GM21528 (cell line): ENCODE results near the gene NAA35.
"Not testable (repeated sequence)": the region's sequence is repeated elsewhere in the genome, so short reads cannot be mapped to it uniquely, and the experiment has no call there.

ENCODE experiments used
- ATAC-seq: cut with Tn5 transposase; IDR thresholded peaks from one replicate; pipeline ENCODE4 v1.9.1; 2021; ENCODE audit warnings: mild to moderate bottlenecking, moderate library complexity; ENCODE audit not compliant: unreplicated experiment, low FRiP score

NAA35 gene

DNA sequence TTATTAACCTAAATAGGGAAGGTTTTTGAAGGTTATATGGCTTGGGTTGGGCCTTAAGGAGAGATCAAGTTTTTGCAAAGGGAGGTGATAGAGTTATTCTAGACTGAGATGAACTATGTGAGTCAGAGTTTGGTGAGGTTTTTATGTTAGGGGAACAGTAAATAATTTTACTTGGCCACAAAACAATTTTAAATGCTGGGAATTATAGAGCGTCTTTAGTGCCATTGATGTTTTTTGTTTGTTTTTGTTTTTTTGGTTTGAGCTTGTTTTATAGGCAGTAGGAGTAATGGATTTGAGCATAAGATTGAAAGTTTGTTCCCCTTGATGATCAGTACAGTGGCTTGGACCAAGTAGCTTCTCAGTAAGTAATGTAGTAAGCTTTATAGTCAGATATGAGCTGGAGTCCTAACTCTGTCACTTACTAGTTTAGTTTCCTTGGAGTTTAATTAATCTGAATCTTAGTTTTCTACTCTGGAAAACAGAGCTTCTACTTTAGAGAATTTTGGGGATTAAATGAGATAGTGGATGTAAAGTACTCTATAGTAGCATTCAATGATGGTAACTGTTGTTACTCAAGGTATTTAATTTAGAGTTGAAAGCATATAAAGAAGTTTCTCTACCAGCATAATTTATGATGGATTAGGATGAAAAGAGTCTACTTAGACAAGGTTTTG is 2.9 kb downstream of the NAA35 start:
- no peak for ATAC-seq

DNA sequence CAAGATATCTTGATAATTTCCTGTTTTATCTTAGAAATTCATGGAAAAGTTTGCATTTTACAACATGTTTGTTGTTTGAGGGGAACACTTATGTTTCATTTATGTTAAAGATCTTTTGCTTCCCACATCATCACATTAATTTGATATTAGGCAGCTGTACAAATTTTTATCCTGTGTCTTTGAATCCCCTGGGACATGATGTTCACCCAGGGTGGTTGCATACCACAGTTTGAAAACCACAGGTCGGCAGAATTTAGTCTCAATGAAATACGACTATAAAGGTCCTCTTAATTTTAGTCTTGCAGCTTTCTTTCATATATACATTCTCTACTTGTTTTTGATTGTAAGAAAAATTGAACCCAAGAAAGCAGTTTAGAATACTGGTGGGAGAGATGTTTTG is 3.7 kb downstream of the NAA35 start:
- ATAC-seq, result no peak

DNA sequence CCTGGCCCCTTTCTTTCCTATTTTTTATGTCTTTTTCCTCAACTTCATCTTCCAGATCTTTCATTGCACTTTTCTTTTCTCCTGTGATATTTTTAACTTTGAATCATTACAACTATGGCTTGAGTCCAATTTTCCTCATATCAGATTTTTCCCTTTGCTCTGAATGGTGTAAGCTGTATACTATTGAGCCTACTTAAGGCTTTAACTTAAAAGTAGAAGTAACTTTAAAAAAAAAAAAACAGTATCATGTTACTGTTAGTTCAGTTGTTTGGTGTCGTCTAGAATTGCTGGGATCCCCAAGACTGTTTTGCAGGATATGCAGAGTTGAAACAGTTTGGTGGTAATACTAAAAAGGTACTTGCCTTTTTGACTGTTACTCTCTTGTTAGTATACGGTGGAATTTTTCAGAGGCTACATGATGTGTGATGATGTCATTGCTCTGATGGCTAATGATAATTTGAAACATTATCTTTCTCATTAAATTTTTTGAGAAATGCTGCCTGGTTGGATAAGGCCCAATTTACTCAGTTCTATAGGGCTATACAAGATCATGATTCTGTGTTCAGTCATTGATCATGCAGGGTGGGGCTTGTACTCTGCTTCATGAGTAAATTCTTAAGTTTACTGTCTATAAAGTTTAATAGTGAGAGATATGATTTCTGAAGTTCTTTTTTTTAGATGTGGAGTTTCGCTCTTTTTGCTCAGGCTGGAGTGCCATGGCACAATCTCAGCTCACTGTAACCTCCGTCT is 8.8 kb downstream of the NAA35 start:
- ATAC-seq, result no peak

DNA sequence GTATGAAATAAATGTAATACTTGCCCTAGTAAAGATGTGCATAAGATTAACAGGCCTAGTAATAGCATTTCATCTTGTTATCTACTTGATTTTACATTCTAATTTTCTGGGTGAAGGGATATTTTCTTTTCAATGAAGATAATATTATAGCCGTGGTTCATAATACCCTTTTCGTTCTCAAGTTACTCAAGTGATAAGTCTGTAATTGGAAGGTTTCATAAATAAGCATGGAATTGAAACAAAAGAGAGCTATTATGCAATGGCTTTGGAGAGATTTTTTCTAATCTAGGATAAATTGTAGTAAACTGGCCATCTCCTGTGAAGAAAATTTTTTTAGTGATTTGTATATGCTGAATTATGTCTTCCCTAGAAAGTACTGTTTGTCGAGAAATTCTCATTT is 19.0 kb downstream of the NAA35 start:
- ATAC-seq, result no peak

DNA sequence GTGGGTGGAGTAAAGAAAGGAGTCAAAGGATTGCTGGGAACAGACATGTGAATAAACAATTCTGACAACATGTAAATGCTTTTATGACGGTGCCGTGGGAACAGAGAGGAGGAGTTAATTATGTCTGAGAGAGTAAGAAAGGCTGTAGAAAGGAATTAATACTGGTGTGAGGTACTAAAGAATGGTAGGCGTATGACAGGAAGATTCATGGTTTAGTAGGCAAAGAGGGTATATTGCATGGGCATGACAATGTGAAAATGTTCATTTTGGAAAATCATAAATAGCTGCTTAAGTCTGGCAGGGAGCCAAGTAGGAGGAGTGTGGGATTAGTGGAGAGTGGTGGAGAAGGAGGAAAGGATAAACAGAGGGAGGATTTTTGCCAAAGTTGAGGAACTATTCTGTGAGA is 19.7 kb downstream of the NAA35 start:
- ATAC-seq, result no peak

DNA sequence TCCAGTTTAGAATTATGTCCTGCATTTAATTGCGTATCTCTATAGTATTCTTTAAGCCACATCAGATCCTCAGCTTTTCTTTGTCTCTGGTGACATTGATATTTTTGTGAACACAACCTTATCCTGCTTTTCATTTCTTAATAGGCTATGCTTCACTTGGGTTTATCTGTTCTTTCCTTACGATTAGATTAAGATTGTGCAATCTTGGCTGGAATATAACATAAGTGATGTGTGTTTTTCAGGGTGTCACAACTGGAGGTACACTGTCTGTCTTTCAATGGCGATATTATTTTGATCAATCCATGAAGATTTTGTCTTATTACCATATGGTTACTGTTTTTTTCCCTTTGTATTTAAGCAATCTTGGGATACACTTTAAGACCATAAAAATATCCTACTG is 23.6 kb downstream of the NAA35 start:
- ATAC-seq, result no peak

DNA sequence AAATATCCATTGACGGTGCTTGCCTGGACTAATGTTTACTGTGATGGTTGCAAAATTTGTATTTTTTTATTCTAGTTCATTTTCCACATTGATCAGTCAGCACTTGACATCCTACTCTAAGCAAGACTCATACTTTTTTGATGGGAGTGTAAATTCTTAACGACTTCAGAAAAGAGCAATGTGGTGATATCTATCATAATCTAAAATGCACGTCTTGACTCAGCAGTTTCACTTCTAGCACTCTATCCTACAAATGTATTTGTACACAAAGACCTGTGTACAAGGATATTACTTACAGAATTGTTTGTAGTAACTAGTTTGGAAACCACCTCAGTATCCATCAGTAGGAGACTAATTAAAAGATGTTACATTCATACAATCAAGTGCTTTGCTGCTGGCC is 24.0 kb downstream of the NAA35 start:
- ATAC-seq, result no peak

DNA sequence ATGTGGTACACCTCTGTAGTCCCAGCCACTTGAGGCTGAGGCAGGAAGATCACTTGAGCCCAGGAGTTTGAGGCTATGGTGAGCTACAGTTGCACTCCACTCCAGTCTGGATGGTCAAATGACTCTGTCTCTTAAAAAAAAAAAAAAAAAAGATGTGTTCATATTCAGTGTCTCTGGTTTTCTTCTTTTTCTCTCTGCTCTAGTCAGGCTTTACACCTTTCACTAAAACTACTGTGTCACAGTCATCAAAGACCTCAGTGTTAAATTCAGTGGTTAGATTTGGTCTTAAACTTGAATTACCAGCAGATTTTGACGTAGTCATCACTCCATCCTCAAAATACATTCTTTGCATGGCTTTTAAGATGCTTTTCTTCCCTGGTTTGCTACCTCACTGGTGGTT is 28.8 kb downstream of the NAA35 start:
- ATAC-seq, result no peak

DNA sequence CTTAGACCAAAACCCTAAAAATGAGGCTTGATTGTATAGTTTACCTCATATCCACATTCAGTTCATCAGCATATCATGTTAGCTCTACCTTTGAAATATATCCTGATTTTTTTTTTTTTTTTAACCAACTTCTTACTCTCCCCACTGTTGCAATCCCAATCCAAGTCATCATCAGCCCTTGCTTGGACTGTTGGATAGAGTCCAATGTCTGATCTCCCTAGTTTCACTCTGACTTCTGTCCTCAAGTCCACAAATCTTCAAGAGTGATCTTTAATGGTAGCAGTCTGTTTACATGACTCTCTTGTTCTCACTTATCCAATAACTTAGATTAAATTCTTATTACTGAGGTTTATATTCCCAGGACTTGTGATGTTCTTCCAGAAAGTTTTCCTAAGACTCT is 30.8 kb downstream of the NAA35 start:
- ATAC-seq, result no peak

DNA sequence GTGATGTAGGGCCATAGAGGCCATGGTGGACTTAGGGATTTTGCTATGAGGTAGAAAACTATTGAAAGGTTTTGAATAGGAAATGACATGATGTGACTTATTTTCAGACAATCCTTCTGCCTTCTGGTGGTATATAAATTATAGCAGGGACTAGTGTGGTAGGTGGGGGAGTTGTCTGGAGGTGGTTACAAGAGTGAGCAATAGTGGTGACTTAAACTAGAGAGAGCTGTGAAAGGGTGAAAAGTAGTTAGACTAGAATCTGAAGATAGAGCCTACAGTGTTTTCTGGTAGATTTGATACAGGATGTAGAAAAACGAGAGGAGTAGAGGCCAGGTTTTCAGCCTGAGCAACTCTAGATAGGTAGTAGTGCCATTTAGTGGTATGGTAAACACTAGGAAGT is 32.3 kb downstream of the NAA35 start:
- ATAC-seq, result no peak

DNA sequence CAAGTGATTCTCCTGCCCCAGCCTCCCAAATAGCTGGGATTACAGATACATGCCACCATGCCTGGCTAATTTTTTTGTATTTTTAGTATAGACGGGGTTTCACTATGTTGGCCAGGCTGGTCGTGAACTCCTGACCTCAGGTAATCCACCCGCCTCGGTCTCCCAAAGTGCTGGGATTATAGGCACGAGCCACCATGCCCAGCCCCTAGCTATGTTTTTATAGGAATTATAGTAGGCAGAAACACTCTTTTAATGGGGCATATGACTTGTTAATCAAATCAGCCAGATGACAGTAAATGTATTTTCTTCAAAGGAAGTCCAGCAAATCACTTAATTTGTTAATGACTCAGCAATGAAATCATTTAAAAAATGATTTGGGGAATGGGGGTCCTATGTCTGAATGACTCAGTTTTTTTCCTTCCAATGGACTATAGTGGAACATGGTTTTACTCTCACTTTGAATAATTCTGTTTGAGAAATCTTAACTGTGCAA is 33.2 kb downstream of the NAA35 start:
- ATAC-seq, result not testable (repeated sequence)

DNA sequence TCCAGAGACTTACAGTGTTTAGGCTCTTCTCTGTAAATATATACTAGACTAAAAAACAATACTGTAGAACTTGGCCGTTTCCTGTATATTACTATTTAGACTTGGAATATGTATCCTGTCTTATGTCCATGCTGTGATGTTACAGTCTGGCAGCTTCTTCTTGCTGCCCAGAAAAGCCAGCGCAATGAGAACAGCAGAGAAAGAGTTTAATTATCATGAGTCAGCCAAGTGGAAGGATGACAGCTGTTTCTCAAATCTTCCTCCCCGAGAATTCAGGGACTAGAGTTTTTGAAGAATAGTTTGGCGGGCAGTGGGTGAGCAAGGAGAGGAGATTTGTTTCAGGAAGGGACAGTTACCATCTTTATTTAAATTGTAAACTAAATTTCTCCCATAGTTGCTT is 37.5 kb downstream of the NAA35 start:
- ATAC-seq, result no peak

DNA sequence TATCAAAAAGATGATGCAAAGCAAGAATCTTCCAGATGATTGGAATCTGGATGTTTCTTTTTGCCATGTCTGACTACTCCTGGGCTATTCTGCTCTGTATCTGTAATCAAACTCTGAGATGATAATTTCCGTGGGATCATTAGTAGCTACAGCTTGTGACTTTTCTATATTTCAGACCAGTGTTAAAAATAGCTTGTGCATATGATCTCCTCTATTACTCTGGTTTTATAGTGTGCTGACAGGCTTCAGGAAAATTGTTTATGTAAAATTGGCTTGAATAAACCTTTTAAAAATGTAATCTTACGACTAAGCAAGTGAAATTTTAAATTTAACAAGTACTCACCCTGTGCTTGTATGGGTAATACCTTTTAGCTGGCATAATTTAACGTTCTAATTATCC is 40.4 kb downstream of the NAA35 start:
- no peak for ATAC-seq

DNA sequence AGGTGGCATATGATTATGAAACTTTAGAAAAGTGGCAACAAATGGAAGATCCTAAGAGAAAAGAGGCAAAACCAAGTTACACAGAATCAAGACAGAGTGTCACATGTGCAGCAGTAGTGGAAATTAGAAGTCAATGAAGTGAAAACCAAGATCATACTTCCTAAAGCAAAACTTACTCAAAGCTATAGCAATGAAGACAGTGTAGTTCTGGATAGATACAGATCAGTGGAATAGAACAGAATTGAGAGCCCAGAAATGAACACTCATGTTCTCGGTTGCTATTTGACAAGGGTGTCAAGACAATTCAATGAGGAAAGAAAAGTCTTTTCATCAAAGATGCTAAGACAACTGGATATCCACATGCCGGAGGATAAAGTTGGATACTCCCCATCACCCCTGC is 43.5 kb downstream of the NAA35 start:
- no peak for ATAC-seq

DNA sequence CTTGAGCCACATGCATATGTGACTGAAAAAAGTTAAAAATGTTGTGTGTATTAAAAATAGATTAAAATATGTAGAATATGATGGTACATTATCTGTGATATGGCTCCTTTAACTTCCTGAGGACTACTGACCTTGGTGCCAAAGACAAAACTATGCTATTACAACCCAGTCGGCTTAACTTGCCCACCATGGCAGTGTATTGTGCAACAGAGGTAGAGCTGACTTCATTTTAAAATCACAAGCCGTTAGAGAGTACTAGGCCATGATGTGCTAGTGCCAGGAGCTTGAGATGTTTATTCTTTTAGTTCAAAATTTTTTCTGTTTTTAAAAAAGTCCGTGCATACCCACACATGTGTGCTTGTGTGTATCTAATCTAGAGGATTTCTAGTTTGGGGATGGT is 46.3 kb downstream of the NAA35 start:
- ATAC-seq, result no peak

DNA sequence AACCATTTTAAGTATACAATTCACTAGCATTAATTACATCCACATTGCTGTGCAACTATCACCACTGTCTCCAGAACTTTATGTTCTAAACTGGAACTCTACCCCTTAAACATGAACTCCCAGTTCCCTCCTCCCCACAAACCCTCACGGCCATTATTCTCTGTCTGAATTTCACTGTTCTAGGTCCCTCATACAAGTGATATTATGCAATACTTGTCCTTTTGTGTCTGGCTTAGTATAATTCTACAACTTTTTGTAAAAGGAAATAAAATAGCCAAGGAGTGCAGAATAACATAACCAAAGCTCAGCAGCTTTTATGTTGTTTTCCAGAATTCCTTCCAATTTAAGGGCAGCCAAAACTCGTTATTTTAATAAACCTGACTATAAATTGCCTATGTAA is 53.2 kb downstream of the NAA35 start:
- no peak for ATAC-seq

DNA sequence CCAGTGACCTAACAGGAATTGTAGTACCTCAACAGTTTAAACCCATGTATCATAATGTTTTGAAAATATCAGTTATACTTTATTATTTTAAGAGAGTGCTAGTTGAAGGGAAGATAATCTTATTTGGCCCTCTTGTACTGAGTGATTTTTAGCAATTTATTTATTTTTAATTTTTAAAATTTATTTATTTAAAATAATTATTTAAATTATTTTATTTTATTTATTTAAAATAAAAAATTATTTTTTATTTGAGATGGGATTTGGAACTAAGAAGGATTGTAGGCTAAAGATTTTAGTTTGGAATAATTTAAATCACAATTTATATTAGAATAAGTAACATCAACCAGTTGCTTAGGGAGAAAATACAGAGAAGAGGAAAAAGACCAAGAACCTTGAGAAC is 54.2 kb downstream of the NAA35 start:
- ATAC-seq, result no peak

DNA sequence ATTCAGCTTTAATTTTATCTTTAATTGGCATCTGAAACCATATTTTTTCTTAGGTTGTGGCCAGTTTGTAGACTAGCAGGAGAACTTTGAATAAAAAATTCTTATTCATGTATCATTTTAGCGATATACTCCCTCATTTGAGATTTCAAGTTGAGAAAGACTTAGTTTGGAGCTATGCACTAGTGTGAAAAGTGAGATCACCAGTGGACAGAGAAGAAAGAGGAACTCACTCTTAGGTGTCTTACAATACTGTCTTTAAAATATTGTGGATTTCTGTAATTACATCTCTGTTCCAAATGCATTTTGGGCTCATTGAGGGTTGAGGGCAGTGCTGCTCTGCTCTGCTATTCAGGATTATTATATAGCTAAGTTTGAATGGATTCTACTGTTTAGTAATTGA is 54.7 kb downstream of the NAA35 start:
- no peak for ATAC-seq

DNA sequence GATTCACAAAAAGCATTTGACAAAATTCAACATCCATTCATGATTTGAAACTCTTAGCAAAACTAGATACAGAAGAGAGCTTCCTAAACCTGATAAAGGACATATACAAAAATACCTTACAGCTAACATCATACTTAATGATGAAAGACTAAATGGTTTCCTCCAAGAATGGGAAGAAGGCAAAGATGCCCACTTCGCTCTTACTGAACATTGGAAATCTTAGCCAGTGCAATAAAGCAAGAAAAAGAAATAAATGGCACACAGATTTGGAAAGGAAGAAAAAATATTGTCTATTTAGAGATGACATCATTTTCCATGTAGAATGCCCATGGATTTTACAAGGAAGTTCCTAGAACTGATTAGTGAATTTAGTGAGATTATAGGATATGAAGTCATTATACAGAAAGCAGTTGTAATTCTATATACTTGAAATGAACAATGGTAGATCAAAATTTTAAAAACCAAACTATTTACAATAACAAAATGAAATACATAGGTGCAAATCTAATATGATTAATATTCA is 64.4 kb downstream of the NAA35 start:
- no peak for ATAC-seq

DNA sequence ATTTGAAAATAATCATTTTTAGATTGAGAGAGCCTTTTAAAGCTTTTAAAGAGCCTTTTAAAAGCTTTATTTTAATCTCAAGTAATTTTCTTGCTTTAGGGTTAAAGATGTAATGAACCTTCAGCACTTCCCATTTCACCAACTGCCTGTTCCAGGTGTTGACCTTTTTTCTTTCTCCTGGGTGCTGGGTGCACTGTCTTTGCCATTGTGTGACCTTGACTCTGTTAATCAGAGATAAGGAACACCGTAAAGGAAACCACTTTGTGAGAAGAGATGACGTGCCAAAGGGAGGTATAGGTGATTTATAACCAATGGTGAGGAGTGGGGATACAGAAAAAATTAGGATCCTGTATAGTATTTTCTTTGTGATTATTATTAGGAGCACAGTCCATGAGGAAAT is 68.2 kb downstream of the NAA35 start:
- no peak for ATAC-seq

DNA sequence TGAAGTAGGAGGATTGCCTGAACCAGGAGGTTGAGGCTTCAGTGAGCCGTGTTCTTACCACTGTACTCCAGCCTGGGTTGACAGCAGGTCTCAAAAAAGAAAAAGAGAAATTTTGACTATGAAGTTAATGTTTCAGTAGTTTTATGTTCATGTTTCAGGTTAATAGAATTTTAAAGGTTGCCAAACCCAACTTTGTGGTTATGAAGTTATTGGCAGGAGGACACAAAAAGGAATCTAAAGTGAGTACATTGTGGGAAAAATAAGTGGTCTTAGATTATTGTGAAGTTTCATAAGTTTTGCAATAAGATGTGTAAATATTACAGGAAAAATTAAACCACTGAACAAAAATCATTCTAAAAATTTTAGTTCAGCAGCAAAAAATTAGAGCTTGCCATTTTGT is 79.8 kb downstream of the NAA35 start:
- no peak for ATAC-seq

DNA sequence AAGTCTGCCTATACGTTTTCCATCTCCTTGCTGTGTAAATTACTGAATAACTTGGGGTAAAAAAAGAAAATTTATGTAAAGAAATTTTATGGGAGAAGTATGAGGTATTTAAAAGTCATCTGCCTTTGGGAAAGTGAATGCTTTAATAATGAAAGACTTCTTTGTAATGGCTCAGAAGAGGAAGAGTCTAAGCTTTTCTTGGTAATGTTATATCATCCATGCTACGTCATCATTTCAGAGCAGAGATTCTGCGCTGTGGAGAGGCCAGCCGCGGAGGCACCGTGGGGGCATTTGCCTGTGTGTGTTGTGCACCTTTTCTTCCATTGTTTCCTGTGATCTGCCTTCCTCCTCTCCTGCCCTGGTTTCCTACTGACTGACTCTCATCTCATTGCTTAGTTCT is 80.2 kb downstream of the NAA35 start:
- ATAC-seq, result no peak
